ENCODE data around the gene CHAF1B. TPM values are rescaled to one million over a fixed set of nuclear protein-coding genes. Genes with fewer than 3 reads are reported as not detected.
"Not testable (repeated sequence)": the region's sequence is repeated elsewhere in the genome, so short reads cannot be mapped to it uniquely, and the experiment has no call there.

CHAF1B gene
- total RNA-seq, result 3.1 and 3.3 TPM in 2 replicates

GRCh38 chr21:36385233-36386030, at the start of gene CHAF1B:
Gene CHAF1B (plus strand): TSS chr21:36385392. CDS start chr21:36386137, 745 bp downstream.
- no peak for DNase-seq (ENCODE audit: extremely low read depth, low read depth, low spot score)

GRCh38 chr21:36337099-36337509, 48.1 kb upstream of the CHAF1B start:
- no peak for DNase-seq (ENCODE audit: extremely low read depth, low read depth, low spot score)

- DNase-seq (ENCODE audit: extremely low read depth, low read depth, low spot score), result no peak
These were observed 46.2 kb upstream of the CHAF1B start for GRCh38 chr21:36338975-36339374.

- not testable (repeated sequence) for DNase-seq (ENCODE audit: extremely low read depth, low read depth, low spot score)
These were observed 42.6 kb upstream of the CHAF1B start for GRCh38 chr21:36342581-36342980.

- DNase-seq (ENCODE audit: extremely low read depth, low read depth, low spot score), result no peak
These were observed 40.3 kb upstream of the CHAF1B start for GRCh38 chr21:36344931-36345330.

- no peak for DNase-seq (ENCODE audit: extremely low read depth, low read depth, low spot score)
These were observed 37.8 kb upstream of the CHAF1B start for GRCh38 chr21:36347278-36347961.

GRCh38 chr21:36347962-36348328, 37.2 kb upstream of the CHAF1B start:
- DNase-seq (ENCODE audit: extremely low read depth, low read depth, low spot score), result no peak

- no peak for DNase-seq (ENCODE audit: extremely low read depth, low read depth, low spot score)
These were observed 35.9 kb upstream of the CHAF1B start for GRCh38 chr21:36349315-36349714.

- DNase-seq (ENCODE audit: extremely low read depth, low read depth, low spot score), result no peak
These were observed 34.8 kb upstream of the CHAF1B start for GRCh38 chr21:36350282-36350910.

- no peak for DNase-seq (ENCODE audit: extremely low read depth, low read depth, low spot score)
These were observed 30.1 kb upstream of the CHAF1B start for GRCh38 chr21:36354918-36355680.

GRCh38 chr21:36355868-36356267, 29.3 kb upstream of the CHAF1B start:
- no peak for DNase-seq (ENCODE audit: extremely low read depth, low read depth, low spot score)

- no peak for DNase-seq (ENCODE audit: extremely low read depth, low read depth, low spot score)
These were observed 26.0 kb upstream of the CHAF1B start for GRCh38 chr21:36359185-36359584.

- DNase-seq (ENCODE audit: extremely low read depth, low read depth, low spot score), result no peak
These were observed 16.0 kb upstream of the CHAF1B start for GRCh38 chr21:36369064-36369685.

- no peak for DNase-seq (ENCODE audit: extremely low read depth, low read depth, low spot score)
These were observed 9.2 kb upstream of the CHAF1B start for GRCh38 chr21:36375994-36376393.

GRCh38 chr21:36377391-36377842, 7.8 kb upstream of the CHAF1B start:
- no peak for DNase-seq (ENCODE audit: extremely low read depth, low read depth, low spot score)

GRCh38 chr21:36379251-36379650, 5.9 kb upstream of the CHAF1B start:
- no peak for DNase-seq (ENCODE audit: extremely low read depth, low read depth, low spot score)

- DNase-seq (ENCODE audit: extremely low read depth, low read depth, low spot score), result no peak
These were observed 3.2 kb upstream of the CHAF1B start for GRCh38 chr21:36381841-36382589.

GRCh38 chr21:36382722-36383121, 2.5 kb upstream of the CHAF1B start:
- DNase-seq (ENCODE audit: extremely low read depth, low read depth, low spot score), result not testable (repeated sequence)

- DNase-seq (ENCODE audit: extremely low read depth, low read depth, low spot score), result no peak
These were observed 333 bp upstream of the CHAF1B start for GRCh38 chr21:36384885-36385232.
